GM12874 (cell line): ENCODE results near the gene GALNTL6.

Source experiments
- CTCF ChIP-seq: IDR thresholded peaks from 2 replicates; pipeline ENCODE4 v1.5.1; 2011; ENCODE audit warnings: low read depth, mild to moderate bottlenecking, control low read depth, low read length, moderate library complexity; ENCODE audit not compliant: insufficient read depth

The GALNTL6 gene

GRCh38 chr4:172104539-172104938, 291.3 kb downstream of the GALNTL6 start:
- TF ChIP-seq CTCF: no peak

GRCh38 chr4:172105918-172106317, 292.7 kb downstream of the GALNTL6 start:
- TF ChIP-seq CTCF: no peak

GRCh38 chr4:172109466-172109865, 296.3 kb downstream of the GALNTL6 start:
- no peak for TF ChIP-seq CTCF

- TF ChIP-seq CTCF: no peak
Observed at GRCh38 chr4:172124656-172125308, 311.6 kb downstream of the GALNTL6 start.

- no peak for TF ChIP-seq CTCF
Observed at GRCh38 chr4:172125443-172125842, 312.2 kb downstream of the GALNTL6 start.

- no peak for TF ChIP-seq CTCF
Observed at GRCh38 chr4:172127168-172127567, 314.0 kb downstream of the GALNTL6 start.

GRCh38 chr4:172129593-172129992, 316.4 kb downstream of the GALNTL6 start:
- TF ChIP-seq CTCF: no peak

GRCh38 chr4:172134521-172134920, 321.3 kb downstream of the GALNTL6 start:
- TF ChIP-seq CTCF: no peak
